ENCODE results near the gene TTYH2.
"Not testable (repeated sequence)": the region's sequence is repeated elsewhere in the genome, so short reads cannot be mapped to it uniquely, and the experiment has no call there.

The TTYH2 gene

GRCh38 chr17:74237321-74237720 lies 23.9 kb downstream of the TTYH2 start:
- no peak for DNase-seq

- no peak for DNase-seq
These were observed 25.8 kb downstream of the TTYH2 start for GRCh38 chr17:74239172-74239571.

DNA sequence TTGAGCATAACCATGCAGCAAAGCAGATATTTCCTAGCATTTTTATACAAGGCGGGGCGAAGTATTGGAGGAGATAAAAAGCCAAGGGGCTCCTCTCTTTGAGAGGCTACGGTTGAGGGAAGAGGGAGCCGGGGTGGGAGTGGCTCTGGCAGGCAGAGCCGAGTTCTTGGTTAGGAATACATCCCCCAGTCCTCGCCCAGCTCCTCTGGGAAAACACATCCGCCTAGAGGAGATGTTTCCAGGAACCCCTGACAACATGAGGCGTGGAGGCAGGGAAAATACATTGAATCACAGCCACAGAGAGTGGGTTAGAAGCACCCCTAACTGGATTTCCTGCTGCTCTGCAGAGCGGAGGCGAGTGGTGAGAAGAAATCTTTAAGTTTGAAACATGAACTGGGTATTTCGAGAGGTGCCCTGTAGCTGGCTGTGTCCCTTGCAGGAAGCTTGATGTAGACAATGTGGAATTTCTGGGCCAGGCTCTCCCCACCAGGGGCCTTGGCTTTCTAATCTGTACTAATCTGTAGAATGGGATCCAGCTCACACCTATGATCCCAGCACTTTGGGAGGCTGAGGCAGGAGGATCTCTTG lies 27.3 kb downstream of the TTYH2 start:
- DNase-seq: no peak

DNA sequence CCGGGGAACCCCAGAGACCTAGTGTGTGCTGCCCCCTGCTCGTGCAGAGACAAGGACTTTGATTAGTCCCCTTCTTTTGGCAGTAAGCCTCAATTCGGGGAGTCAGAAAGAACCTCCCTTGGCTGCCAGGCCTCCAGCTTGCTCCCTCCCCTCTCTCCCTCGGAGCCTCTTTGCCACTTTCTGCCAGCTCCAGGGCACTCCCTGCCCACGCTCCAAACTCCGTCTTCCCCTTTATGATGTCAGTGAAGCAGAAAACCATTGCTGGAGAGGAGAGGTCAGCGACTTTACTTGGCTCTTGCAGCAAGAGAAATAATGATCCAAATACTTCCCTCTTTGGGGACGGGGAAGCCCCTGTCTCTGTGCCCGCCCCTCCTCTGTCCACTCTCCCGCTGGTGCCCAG lies 28.1 kb downstream of the TTYH2 start:
- no peak for DNase-seq

DNA sequence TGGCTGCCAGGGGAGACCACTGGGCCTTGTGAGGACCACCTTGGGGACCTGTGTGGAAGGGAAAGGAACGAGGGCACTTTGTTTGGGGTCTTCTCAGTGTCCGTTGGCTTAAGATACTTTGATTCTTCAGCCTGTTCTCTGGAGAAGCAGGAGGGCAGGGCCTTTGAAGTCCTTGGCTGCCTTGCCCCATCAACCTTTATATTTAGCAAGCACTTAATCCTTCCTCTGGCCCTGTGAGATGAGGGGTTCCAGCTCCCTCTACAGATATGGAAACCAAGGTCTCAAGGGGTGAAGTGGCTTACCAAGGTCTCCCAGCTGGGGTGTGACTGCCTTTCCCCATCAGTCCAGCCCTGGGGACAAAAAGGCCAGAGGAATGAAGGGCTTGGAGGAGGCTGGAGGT lies 28.5 kb downstream of the TTYH2 start:
- no peak for DNase-seq

DNA sequence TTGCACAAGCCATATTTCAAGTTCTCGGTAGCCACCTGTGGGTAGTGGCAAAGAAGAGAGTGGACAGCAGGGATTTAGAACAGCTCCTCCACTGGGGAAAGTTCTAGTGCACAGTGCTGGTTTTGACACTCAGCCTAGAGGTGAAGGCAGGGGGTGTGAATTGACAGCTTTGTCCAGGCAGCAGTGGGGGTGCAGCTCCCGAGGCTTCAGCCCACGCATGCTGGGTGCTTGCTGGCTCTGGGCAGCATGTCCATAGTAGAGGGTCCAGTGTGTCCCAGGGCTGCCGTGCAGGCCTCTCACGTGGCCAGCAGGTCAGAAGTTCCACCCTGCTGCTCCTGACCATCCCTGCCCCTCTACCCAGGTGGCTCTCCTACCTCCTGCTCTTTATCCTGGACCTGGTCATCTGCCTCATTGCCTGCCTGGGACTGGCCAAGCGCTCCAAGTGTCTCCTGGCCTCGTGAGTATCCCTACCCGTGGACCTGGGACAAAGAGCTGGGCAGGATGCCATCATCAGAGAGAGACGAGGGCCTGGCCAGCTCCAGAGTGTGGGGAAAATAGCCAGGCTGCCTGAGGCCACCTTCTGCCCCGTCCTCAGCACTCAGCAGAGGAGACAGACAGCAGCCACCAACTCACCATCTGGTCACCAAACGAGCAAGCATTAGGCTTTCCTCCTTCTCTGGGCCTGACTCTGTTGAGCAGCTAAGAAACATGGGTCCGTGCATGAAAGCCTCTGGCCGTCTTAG lies 29.8 kb downstream of the TTYH2 start:
- DNase-seq: no peak

DNA sequence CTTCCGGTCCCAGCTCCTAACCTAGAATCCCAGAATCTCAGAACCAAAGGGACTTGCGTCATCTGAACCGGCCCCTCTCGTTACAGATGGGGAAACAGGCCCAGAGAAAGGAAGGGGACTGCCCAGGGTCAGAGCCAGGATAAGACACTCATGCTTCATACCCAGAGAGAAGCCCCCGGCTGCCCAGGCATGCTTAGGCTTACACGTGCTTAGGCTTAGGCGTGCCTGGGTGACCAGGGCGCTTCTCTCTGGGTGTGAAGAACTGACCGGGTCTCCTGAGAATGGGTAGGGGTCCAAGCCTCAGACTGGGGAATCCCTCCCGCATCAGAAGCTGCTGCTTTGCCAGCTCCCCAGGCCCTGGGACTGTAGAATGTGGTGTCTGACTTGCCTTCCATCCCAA lies 30.8 kb downstream of the TTYH2 start:
- DNase-seq: no peak

DNA sequence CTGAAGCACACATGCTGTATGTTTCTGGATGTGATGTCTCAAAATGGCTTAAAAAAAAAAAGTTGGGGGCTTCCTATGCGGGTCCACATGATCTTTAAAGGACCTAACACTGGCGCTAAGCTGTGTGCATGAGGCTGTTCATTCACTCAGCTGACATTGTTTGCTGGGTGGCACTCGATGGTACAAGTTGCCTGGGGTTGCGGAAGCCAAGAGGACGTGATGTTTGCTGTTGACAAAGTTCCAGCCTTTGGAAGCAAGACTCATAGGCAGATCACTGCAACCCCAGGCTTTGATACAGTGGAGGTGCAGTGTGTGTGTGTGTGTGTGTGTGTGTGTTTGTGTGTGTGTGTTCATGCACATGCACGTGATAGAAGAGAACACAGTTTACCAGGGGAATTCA lies 31.2 kb downstream of the TTYH2 start:
- DNase-seq: no peak

- no peak for DNase-seq
These were observed 31.9 kb downstream of the TTYH2 start for GRCh38 chr17:74245145-74245831.

- DNase-seq: no peak
These were observed 32.5 kb downstream of the TTYH2 start for GRCh38 chr17:74245871-74246270.

DNA sequence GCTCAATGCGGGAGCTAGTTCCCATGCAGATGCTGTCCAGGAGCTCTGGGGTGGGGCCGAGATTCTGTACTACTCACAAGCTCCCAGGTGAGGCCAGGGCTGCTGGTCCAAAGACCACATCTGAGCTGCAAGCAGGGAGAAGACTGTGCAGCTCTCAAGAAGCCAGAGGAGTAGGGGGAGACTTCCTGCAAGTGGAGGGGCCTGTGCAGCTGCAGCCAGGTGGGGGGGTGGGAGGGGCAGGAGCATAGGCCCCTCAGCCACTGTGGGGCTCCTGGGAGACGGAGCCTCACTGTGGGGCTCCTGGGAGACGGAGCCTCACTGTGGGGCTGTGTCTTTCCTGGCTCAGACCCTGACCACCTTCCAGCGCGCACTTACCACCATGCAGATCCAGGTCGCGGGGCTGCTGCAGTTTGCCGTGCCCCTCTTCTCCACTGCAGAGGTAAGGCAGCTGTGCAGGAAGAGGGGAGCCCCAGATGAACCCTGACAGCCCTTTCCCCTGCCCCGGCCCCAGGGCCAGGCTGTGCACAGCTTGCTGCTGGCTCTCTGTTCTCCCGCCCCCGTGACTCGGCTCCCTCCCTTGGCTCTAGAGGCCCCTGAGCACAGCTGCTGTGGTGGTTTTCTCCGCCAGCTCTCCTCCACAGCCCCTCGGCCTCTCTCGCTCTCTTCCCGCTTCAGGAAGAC lies 36.4 kb downstream of the TTYH2 start:
- no peak for DNase-seq

DNA sequence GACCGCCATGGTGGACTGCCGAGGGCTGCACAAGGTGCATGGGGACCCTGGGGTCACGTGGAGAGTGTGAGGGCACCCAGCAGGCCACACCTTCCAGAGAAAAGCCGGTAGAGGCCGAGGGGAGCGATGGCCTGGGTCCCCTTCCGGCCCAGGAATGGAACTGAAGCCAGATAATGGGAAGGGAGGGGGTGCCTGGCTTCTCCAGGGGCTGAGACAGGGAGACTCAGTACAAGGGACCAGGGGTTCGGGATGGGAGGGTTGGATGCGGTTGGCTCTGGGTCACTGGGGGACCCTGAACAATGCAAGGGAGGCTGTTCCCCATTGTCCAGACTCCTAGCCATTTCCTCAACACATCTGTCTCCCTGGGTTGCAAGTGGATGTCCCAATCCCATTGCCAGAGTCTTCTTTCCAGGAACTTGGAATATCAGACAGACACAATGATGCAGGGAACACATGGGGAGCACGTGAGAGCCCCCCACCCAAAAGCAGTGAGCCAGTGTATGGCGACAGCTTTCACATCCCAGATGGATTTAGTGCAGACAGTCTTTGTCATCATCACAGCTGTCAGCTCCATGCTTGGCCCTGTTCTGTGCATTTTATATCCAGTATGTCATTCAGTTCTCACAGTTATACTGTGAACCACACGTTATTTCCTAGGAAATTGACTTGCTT lies 37.1 kb downstream of the TTYH2 start:
- DNase-seq: no peak

DNA sequence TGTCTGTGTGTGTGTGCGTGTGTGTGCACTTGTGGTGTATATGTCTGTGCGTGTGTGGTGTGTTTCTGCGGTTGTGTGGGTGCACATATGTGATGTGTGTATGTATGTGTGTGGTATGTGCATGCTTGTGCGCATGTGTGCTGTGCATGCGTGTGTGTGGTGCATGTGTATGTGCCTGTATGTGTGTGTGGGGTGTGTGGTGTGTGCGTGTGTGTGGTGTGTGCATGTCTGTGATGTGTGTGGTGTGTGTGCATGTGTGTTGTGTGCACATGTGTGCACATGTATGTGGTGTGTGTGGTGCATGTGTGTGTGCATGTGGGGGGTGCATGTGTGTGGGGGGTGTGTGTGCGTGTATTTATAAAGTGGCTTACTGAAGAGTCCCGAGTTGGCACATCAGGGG lies 37.7 kb downstream of the TTYH2 start:
- DNase-seq: no peak

DNA sequence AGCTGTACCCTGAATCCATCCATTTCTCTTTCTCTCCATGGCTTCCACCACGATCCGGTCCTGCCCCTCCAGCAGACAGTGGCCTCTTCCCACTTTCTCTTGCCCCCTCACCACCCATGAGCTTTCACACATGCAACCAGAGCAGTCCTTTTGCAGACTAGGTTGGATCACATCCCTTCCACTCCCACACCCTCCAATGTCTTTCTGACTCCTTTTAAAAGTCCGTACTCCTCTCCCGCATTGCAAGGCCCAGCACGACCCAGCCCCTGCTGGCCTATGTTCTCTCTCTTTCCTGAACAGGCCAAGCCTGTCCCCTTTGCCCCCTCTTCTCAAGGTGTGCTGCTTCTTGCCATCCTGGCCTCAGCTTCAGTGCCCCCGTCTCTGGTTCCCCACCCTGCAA lies 38.2 kb downstream of the TTYH2 start:
- no peak for DNase-seq

GRCh38 chr17:74252211-74252610 lies 38.8 kb downstream of the TTYH2 start:
- no peak for DNase-seq

- no peak for DNase-seq
These were observed 39.7 kb downstream of the TTYH2 start for GRCh38 chr17:74253036-74253435.

DNA sequence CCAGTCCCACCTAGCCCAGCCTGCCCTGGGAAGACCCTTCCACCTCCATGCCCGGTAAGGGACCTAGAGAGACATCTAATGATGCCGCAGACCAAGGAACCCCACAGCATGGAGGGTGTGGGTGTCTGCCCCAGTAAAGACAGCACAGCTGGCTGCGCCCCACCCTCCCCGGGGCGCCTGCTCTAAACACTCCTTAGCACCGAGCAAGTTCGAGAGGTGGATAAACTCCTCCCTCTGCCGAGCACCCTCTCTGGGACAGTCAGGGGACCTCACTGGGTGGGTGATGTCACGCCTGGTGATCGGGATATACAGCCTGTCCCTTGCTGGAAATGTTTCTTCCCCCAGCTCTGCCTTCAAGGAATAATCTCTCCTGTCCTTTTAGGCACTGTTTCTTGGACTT lies 43.9 kb downstream of the TTYH2 start:
- DNase-seq: no peak

DNA sequence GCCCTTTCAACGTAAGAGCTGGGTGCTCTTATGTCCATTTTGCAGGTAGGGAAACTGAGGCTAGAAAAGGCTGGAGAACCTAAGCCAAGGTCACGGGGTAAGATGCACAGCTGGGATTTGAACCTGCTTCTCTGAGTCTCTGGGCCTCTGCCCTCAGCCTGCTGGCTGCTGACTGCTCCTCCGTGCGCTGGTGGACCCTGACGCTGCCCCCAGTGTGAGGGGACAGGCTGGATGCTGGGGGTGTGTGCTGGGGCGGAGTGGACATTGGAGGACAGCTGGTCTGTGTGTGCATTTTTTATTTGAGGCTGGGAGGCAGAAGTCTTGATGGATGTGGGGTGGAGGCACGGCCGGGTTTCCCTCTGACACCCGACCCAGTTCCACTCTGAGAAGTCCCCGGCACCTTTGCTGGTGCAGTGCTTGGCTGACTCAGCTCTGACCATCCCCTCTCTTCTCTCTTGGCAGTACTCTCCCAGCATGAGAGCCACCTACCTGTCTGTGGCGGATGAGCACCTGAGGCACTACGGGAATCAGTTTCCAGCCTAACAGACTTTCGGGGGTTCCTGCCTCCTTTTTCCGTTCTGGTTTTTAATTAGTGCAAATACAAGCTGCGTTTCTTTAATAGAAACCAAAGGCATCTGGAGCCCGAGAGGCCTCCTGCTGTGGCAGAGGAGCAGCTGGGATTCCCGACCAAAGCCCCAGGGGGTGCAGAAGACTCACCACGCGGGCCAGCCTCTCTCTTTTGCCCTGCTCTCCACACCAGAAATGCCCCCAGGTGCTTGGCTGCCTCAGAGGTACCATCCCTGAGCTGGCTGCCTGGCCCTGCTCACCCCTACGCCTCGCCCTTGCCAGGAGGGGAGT lies 46.5 kb downstream of the TTYH2 start:
- no peak for DNase-seq

DNA sequence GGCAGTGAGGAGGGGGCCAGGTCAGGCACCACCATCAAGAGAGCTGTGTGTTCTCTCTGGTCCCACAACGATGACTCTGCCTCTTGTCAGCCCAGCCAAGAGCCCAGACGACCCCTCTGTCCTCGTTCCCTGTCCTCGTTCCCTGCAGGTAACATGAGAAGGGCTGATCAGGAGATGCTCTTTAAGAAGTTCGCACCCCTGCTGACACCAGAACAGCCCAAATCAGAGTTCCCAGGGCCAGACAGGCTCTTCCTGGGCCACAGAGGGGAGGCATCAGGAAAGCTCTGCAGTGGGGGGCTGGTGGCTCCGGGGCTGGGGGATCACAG lies 47.1 kb downstream of the TTYH2 start:
- no peak for DNase-seq

- no peak for DNase-seq
These were observed 49.2 kb downstream of the TTYH2 start for GRCh38 chr17:74262601-74263000.

GRCh38 chr17:74267054-74267453 lies 53.7 kb downstream of the TTYH2 start:
- not testable (repeated sequence) for DNase-seq

DNA sequence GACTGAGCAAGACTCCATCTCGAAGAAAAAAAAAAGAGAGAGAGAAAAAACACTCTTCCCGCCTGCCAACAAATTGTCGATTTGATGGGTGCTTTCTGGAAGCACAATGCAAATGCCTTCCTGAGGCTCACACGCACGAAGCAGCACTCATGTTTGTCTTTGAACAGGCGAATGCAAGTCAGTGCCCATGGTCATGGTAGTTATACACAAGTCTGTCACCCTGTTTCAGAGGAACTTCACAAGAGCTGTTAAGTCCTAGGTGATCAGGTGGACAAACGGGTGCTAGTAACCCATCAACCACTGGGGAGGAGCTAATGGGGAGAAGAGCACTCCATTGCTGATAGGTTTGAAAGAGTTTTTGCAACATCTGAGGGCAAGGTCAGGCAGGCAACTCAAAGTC lies 54.2 kb downstream of the TTYH2 start:
- no peak for DNase-seq

Measured in NCI-H2081 (cell line).